Peyer's patch (tissue), 4 donors: ENCODE measurements around the gene TSPOAP1. TPM values are rescaled to one million over a fixed set of nuclear protein-coding genes. Genes with fewer than 3 reads are reported as not detected.

Experiments
- DNase-seq, 3 donors: peaks; one replicate each; pipeline ENCODE4 v3.0.0-alpha.2; 2017 to 2019
- H3K27ac ChIP-seq, 4 donors: fragments of 200-600 bp; sonication (generic); one replicate each; pipeline ENCODE4 v1.5.1; 2016 to 2019
- H3K27me3 ChIP-seq, 2 donors: fragments of 200-600 bp; sonication (generic); one replicate each; pipeline ENCODE4 v1.5.1; 2019
- H3K36me3 ChIP-seq, 3 donors: fragments of 200-600 bp; sonication (generic); one replicate each; pipeline ENCODE4 v1.5.1; 2016 to 2019
- H3K4me1 ChIP-seq, 4 donors: fragments of 200-600 bp; sonication (generic); one replicate each; pipeline ENCODE4 v1.5.1; 2016 to 2019
- H3K4me3 ChIP-seq, 4 donors: fragments of 200-600 bp; sonication (generic); 1 replicate in 3 of 4; 2 replicates in 1 of 4; pipeline ENCODE4 v1.5.1; 2016 to 2019; ENCODE audit warnings: mild to moderate bottlenecking in 1 of 4
- H3K9me3 ChIP-seq, 4 donors: fragments of 200-600 bp; sonication (generic); one replicate each; pipeline ENCODE4 v1.5.1; 2016 to 2019; ENCODE audit warnings: mild to moderate bottlenecking in 1 of 4
- POLR2A ChIP-seq, 2 donors: fragments of 450-650 bp; IDR thresholded peaks; one replicate each; pipeline ENCODE4 v1.5.1; 2017; ENCODE audit warnings: antibody characterized with exemption in 2 of 2, mild to moderate bottlenecking in 2 of 2, moderate library complexity in 2 of 2
- total RNA-seq, 4 donors: library from RNA; depleted of rRNA; stranded (reverse); fragments of >200 nt; gene quantifications; one replicate each; pipeline ENCODE4 v1.1.0, GENCODE V29; 2016
- TF ChIP-seq, protein P1 (sequence below), 6 experiments: fragments of 450-650 bp in 4 of 6; fragments of 200-600 bp in 2 of 6; sonication (generic) in 1 of 6; IDR thresholded peaks; one replicate each; pipeline ENCODE4 v1.5.1; 2017 to 2019; ENCODE audit warnings: antibody characterized with exemption in 6 of 6, mild to moderate bottlenecking in 3 of 6, moderate library complexity in 1 of 6

The TSPOAP1 gene
- total RNA-seq, 4 donors from 2014 or later = 9.1 to 11.9 (median 10.4) TPM

DNA sequence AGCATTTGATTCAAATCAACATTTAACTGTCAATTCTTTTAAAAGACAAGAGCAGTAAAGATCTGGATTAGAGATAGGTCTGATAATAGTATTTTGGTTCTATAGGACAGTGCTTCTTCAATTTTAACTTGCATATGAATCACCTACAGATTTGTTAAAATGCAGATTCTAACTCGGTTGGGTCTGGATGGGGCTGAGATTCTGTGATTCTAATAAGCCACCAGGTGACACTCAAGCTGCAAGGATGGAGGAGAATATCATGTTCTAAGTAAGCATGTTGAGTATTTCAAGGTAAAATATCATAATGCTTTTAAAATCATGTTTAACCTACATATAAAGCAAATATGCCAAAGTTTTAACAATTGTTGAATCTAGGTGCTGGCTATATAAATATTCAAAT is 15.8 kb downstream of the TSPOAP1 start:
- no peaks in the 10 kb centered on the region for H3K27me3 ChIP-seq
- no peaks in the 10 kb centered on the region for H3K9me3 ChIP-seq
- no peak for DNase-seq
- no peak overlapping the region for H3K27ac ChIP-seq
- TF ChIP-seq, protein P1, sequence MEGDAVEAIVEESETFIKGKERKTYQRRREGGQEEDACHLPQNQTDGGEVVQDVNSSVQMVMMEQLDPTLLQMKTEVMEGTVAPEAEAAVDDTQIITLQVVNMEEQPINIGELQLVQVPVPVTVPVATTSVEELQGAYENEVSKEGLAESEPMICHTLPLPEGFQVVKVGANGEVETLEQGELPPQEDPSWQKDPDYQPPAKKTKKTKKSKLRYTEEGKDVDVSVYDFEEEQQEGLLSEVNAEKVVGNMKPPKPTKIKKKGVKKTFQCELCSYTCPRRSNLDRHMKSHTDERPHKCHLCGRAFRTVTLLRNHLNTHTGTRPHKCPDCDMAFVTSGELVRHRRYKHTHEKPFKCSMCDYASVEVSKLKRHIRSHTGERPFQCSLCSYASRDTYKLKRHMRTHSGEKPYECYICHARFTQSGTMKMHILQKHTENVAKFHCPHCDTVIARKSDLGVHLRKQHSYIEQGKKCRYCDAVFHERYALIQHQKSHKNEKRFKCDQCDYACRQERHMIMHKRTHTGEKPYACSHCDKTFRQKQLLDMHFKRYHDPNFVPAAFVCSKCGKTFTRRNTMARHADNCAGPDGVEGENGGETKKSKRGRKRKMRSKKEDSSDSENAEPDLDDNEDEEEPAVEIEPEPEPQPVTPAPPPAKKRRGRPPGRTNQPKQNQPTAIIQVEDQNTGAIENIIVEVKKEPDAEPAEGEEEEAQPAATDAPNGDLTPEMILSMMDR (IDR thresholded peaks at IDR 0.05) = peak in 2 of 6 experiments; percentile 12 to 13
- no peak for TF ChIP-seq POLR2A (IDR thresholded peaks at IDR 0.05)
- H3K36me3 ChIP-seq = no peaks in the 10 kb centered on the region
- H3K4me3 ChIP-seq = no peak overlapping the region
- H3K4me1 ChIP-seq = peaks cover 0 to 3% (median 0%) of the 10 kb centered on the region in 4 donors

DNA sequence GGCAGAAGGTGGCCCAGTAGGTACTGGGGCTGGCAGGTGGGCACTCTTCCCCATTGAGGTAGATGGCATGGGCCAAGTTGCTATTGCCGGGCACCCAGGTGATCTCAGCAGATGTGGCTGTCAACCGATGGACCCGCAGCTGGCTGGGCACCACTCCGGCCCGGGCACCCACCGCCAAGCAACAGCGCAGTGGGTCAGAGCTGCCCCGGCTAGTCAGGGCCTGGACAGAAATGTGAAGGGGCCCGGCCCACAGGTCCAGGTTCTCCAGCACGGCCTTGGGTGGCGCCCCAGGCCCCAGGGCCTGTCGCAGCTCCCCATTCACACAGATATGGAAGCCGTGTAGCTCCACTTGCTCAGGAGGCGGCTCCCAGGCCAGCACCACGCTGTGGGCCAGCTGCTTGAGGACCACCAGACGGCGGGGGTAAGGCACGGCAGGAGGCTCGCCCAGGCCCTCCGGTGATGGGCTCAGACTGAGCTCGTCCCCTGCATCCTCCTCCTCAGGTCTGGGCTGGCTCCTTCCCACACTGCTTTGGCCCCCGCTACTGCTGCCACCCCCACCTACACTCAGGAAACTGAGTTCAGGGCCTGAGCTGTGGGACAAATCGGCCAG is 16.5 kb downstream of the TSPOAP1 start:
- no peaks in the 10 kb centered on the region for H3K36me3 ChIP-seq
- DNase-seq = peak in 2 of 3 donors; percentile 6 to 48
- TF ChIP-seq, protein P1 (IDR thresholded peaks at IDR 0.05) = no peak
- no peak for TF ChIP-seq POLR2A (IDR thresholded peaks at IDR 0.05)

DNA sequence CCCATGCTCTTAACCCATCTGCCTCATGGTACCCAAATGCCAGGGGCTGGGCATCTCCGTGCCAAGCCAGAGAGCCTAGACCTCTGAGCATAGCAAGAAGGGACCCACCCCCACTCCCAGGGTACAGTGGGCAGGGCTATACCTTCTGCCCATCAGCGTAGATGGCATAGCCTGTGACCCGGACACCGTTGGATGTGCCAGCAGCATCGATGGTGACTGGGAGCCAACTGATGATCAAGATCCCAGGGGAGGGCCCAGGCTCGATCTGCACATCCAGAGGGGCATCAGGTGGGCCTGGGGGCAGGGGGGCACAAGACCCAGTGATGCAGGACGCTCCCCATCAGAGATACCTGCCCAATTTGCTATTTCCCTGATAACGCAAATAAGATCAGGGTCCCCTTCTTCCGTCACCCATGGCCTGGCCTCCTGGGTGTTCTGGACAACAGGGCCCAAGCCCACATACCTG is 17.1 kb downstream of the TSPOAP1 start:
- Histone ChIP-seq H3K4me1 (no peaks in the 10 kb centered on the region), H3K36me3 (no peaks in the 10 kb centered on the region), H3K27ac (no peak overlapping the region), H3K27me3 (no peaks in the 10 kb centered on the region), H3K4me3 (no peak overlapping the region), H3K9me3 (no peaks in the 10 kb centered on the region)
- no peak for TF ChIP-seq POLR2A (IDR thresholded peaks at IDR 0.05)
- TF ChIP-seq, protein P1 (IDR thresholded peaks at IDR 0.05) = no peak
- peak in 1 of 3 donors; percentile 42 for DNase-seq

More for the DNA sequence above, 16.5 kb downstream of the TSPOAP1 start:
- no peaks in the 10 kb centered on the region for H3K9me3 ChIP-seq
- no peak overlapping the region for H3K27ac ChIP-seq
- H3K4me3 ChIP-seq = no peak overlapping the region
- H3K27me3 ChIP-seq = no peaks in the 10 kb centered on the region
- H3K4me1 ChIP-seq = no peaks in the 10 kb centered on the region

DNA sequence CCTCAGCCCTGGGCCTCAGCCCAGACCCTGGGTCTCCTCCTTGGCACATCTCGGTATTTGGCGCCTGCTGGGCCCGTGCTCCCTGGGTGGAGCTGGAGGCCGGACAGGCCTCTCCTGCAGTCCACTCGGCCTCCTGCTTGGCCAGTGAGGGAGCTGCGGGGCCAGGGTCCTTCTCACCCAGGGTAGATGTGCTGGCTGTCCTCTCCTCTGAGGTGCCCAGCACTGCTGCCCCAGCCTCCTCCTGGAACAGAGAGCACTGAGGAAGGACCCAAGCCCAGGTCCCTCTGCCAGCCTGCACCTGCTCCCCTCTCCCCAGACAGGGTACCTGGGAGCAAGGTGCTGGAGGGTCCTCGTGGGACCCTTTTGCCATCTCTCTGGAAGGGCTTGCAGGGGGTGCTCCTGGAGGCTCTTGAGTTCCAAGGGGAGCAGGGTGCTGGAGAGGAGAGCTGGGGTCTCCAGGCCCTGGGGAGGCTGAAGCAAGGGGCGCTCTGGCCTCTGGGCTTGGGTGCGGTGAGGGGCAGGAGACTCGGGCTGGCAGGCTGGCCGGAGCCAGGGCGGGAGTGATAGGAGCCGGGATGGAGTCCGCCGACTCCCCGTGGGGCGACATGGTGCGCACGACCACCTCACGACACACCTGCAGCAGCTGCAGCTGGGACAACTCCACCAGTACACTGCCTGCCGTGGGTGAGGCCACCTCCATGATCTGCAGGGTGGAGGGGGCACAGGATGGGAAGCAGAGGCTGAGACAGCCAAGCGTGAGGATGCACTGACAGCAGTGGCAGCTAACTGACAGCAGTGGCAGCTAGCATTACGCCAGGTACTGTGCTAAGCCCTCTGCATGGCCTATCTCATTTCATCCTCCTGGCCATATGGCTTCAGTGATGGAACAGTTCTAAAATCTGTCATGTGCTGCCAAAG is 17.8 kb downstream of the TSPOAP1 start:
- H3K9me3 ChIP-seq = no peaks in the 10 kb centered on the region
- no peak overlapping the region for H3K27ac ChIP-seq
- no peaks in the 10 kb centered on the region for H3K27me3 ChIP-seq
- H3K4me3 ChIP-seq = no peak overlapping the region
- H3K36me3 ChIP-seq = no peaks in the 10 kb centered on the region
- TF ChIP-seq, protein P1 (IDR thresholded peaks at IDR 0.05) = no peak
- no peak for TF ChIP-seq POLR2A (IDR thresholded peaks at IDR 0.05)
- H3K4me1 ChIP-seq = no peaks in the 10 kb centered on the region
- peak in 1 of 3 donors; percentile 38 for DNase-seq

DNA sequence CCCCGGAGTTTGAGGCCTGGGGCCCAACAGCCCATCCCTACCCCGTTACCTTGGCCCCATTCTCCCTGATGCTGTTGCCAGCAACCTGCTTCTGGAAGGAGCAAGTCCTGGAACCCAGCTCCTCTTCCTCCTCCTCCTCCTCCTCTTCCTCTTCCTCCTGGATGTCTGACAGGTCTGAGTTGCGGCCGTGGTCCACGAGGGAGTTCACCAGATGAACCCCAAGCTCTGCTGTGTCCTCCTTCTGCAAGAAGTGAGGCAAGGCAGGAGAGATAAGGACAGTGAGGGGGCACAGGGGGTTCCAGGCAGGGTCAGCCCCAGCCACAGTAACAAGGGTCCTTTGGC is 18.7 kb downstream of the TSPOAP1 start:
- TF ChIP-seq, protein P1 (IDR thresholded peaks at IDR 0.05) = no peak
- no peak for TF ChIP-seq POLR2A (IDR thresholded peaks at IDR 0.05)
- Histone ChIP-seq H3K36me3 (no peaks in the 10 kb centered on the region), H3K27ac (no peak overlapping the region), H3K9me3 (no peaks in the 10 kb centered on the region), H3K4me1 (no peaks in the 10 kb centered on the region), H3K4me3 (no peak overlapping the region), H3K27me3 (no peaks in the 10 kb centered on the region)
- DNase-seq = no peak
